Measurements from ENCODE around the gene VPS13D. TPM values are rescaled to one million over a fixed set of nuclear protein-coding genes. Genes with fewer than 3 reads are reported as not detected.
A peak's percentile ranks its signal among the peaks of the same experiment; 100 is the strongest.

Gene VPS13D
- total and polyA plus RNA-seq, 11 donors = 32.1 to 301 (median 90.7) TPM

DNA sequence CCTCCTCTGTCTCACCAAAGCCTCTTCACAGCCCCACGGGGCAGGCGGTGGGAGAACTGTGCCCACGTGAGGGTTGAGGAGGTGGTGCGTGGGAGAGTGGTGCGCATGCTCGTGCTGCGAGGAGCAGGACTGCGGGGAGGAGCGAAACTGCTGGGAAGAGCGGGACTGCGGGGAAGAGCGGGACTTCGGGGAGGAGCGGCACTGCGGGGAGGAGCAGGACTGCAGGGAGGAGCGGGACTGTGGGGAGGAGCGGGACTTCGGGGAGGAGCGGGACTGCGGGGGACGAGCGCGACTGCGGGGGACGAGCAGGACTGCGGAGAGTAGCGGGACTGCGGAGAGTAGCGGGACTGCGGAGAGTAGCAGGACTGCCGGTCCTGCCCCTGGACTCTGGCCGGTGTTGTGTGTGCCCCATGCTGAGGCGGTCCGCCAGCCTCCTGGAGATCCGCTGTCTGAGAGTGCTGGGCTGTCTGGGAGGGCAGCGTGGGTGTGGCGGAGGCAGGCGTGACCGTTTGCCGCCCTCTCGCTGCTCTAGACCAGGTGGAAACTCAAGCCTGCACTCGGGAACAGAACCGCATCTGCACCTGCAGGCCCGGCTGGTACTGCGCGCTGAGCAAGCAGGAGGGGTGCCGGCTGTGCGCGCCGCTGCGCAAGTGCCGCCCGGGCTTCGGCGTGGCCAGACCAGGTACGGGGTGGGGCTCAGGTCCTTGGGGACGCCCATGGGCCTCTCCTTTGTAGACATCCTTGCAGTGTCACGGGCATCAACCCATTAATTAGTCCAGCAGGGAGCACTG lies 38.4 kb upstream of the VPS13D start:
- no peaks in the 10 kb centered on the region for H3K9me3 ChIP-seq
- ATAC-seq (no peak), DNase-seq (no peak)
- no peaks in the 10 kb centered on the region for H3K27me3 ChIP-seq
- H3K36me3 ChIP-seq = peaks cover 0 to 79% (median 46%) of the 10 kb centered on the region in 9 donors
- 84 to 90% (median 89%) methylated on average over 48 to 58 of the region's 58 CpGs for WGBS, 4 donors
- H3K4me3 ChIP-seq = no peak overlapping the region
- TF ChIP-seq, protein P1, sequence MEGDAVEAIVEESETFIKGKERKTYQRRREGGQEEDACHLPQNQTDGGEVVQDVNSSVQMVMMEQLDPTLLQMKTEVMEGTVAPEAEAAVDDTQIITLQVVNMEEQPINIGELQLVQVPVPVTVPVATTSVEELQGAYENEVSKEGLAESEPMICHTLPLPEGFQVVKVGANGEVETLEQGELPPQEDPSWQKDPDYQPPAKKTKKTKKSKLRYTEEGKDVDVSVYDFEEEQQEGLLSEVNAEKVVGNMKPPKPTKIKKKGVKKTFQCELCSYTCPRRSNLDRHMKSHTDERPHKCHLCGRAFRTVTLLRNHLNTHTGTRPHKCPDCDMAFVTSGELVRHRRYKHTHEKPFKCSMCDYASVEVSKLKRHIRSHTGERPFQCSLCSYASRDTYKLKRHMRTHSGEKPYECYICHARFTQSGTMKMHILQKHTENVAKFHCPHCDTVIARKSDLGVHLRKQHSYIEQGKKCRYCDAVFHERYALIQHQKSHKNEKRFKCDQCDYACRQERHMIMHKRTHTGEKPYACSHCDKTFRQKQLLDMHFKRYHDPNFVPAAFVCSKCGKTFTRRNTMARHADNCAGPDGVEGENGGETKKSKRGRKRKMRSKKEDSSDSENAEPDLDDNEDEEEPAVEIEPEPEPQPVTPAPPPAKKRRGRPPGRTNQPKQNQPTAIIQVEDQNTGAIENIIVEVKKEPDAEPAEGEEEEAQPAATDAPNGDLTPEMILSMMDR (IDR thresholded peaks at IDR 0.05) = no peak
- no peak for TF ChIP-seq POLR2A (IDR thresholded peaks at IDR 0.05)
- intact Hi-C loops (cut with DNase I) = no loop called here
- H3K27ac ChIP-seq = no peak overlapping the region
- peaks cover 0 to 73% (median 18%) of the 10 kb centered on the region in 12 donors for H3K4me1 ChIP-seq

DNA sequence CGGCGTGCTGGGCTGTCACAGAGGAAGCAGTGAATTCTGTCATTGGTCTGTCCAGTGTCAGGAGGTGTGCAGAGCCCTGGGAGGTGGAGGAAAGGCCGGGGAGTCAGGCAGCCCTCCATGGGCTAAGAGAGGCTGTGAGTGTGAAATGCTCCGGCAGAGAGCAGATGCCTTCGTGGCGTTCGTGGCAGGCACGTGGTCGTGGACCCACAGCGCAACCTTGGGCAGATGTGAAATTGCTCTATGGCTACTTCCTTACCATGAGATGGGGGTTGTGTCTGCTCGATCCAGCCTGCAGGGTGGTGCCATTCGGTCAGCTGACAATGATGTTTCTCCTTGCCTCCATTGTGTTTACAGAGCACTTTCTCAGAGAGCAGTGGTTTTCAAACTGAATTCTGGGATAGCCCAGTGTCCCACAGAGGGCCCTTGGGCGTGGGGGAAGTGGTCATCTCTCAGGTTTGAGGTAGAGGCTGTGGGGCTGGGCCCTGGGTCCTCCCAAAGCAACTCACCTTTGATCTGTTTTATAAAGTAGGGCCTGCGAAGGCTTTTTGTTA lies 35.1 kb upstream of the VPS13D start:
- no peak for TF ChIP-seq POLR2A (IDR thresholded peaks at IDR 0.05)
- TF ChIP-seq, protein P1 (IDR thresholded peaks at IDR 0.05) = no peak
- Histone ChIP-seq H3K9me3 (no peaks in the 10 kb centered on the region), H3K27me3 (no peaks in the 10 kb centered on the region), H3K27ac (peak overlapping the region in 1 of 12 donors; percentile 45), H3K4me1 (peaks cover 0 to 52% (median 0%) of the 10 kb centered on the region in 12 donors), H3K36me3 (peaks cover 0 to 91% (median 51%) of the 10 kb centered on the region in 9 donors), H3K4me3 (no peak overlapping the region)
- DNase-seq (no peak), ATAC-seq (peak in 1 of 4 donors; percentile 11)
- intact Hi-C loops (cut with DNase I) = no loop called here
- 84 to 95% (median 89%) methylated on average over 14 of the region's 14 CpGs for WGBS, 4 donors

DNA sequence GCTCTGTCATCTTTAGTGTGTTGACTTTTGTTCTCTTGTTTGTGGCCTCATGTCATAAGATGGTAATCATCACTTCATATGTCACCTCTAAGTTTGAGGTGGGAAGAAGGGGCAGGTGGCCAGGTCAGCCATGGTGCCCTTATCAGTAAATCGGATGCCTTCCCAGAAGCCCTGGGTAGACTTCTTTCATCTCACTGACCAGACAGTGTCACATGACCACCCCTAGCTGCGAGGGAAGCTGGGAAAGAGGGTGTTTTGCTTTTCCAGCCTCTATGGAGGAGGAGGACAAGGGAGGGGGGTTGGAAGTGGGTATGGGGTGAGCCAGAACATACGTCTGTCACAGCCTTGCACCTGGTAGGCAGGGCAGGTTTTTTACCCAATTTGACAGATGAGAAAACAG lies 34.4 kb upstream of the VPS13D start:
- intact Hi-C loops (cut with DNase I) = no loop called here
- Histone ChIP-seq H3K27me3 (no peaks in the 10 kb centered on the region), H3K36me3 (peaks cover 0 to 93% (median 55%) of the 10 kb centered on the region in 9 donors), H3K27ac (peak overlapping the region in 1 of 12 donors; percentile 45), H3K4me3 (no peak overlapping the region), H3K9me3 (no peaks in the 10 kb centered on the region), H3K4me1 (peaks cover 0 to 50% (median 0%) of the 10 kb centered on the region in 12 donors)
- ATAC-seq (no peak), DNase-seq (no peak)
- WGBS, 4 donors = 53 to 71% (median 62%) methylated on average over 3 of the region's 3 CpGs
- TF ChIP-seq, protein P1 (IDR thresholded peaks at IDR 0.05) = no peak
- TF ChIP-seq POLR2A (IDR thresholded peaks at IDR 0.05) = no peak
